Cardiac septum (tissue), 1 donor: ENCODE measurements around the gene QSOX2. TPM values are rescaled to one million over a fixed set of nuclear protein-coding genes. Genes with fewer than 3 reads are reported as not detected.

ENCODE experiments used
- DNase-seq: peaks from one replicate; pipeline ENCODE4 v3.0.0-alpha.2; 2020; ENCODE audit warnings: low spot score
- intact Hi-C: fragments of 100-400 bp; cut with DNase I; formaldehyde crosslinking; loops from one replicate; pipeline ENCODE4 v1.14.0; 2022
- total RNA-seq: library from RNA; stranded (reverse); fragmentation: NEBNext Ultra II Directional; extraction: Animal tissue kit (Norgen Biotek cat#: 25700); gene quantifications from one replicate; pipeline ENCODE4 v1.2.1, GENCODE V29; 2021
- donor health status: DM: no; HTN: no; CAD: no.

QSOX2 gene
- total RNA-seq, 1 donor from 2014 or later = 7.2 TPM

GRCh38 chr9:136169495-136169894, 76.1 kb downstream of the QSOX2 start:
- no peak for DNase-seq
- intact Hi-C loops = no loop called here

DNA sequence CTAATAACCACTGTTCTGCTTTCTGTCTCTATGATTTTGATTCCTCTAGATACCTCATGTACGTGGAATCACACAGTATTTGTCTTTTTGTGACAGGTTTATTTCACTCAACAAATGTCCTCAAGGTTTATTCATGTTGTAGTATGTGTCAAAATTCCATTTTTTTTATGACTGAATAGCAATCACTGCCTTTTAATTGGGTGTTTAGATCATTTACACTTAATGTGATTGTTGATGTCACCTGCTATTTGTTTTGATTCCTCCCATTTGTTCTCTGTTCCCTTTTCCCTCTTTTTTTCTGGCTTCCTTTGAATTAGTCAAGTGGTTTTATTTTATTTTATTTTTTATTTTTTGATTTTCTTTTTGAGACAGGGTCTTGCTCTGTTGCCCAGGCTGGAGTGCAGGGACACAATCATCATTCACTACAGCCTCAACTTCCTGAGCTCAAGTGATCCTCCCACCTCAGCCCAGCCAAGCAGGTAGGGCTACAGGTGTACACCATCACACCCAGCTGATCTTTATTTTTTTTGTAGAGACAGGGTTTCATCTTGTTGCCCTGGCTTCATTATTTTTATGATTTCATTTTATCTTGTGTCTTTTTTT, 82.3 kb downstream of the QSOX2 start:
- no peak for DNase-seq
- intact Hi-C loops = no loop called here

DNA sequence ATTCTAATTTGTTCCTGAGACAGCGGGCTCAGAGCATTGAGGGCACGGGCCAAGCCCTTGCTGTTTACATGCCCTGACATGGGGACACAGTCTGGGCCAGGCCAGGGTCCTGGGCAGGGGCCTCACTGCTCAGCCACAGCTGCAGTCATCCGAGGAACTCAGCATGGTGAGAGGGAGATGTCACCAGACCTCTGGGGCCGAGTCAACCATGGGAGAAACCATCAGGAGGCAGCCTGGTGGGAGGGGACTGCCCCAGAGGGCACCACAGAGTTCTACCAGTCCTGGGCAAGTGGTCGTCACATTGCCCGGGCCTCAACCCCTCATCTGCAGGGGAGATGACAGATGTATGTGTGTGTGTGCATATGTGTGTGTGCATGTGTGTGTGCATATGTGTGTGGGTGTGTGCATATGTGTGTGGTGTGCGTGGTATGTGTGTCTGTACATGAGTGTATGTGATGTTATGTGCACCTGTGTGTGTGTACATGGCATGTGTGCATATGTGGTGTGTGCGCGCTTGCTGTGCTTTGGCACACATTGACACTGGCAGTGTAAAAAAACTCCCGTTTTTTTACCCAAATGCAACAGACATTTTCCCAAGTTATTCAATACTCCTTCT, 84.5 kb downstream of the QSOX2 start:
- DNase-seq = no peak
- intact Hi-C loops = no loop called here

DNA sequence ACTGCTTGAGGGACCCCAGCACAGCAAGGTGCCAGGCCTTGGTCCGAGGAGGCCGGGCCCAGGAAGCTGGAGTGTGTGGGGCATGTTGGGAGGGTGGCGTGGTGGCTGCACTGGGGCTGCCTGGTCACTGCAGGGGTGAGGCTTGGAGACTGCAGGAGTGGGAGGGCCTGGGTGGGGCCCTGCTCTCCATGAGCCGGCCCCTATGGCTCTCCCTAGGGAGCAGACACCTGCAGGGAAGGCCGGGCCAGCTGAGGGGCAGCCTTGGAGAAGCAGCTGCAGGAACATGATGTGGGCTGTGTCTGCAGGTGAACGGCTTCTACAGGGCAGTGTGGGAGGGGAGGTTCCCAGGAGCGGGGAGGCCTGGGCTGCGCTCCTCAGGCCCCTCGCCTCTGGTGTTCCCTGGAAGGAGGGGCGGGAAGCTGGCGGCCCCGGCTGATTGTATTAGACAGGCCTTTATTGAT, 85.2 kb downstream of the QSOX2 start:
- DNase-seq = no peak
- intact Hi-C loops = no loop called here

- no peak for DNase-seq
- intact Hi-C loops = no loop called here
Measured at GRCh38 chr9:136159851-136160250, 85.8 kb downstream of the QSOX2 start.

DNA sequence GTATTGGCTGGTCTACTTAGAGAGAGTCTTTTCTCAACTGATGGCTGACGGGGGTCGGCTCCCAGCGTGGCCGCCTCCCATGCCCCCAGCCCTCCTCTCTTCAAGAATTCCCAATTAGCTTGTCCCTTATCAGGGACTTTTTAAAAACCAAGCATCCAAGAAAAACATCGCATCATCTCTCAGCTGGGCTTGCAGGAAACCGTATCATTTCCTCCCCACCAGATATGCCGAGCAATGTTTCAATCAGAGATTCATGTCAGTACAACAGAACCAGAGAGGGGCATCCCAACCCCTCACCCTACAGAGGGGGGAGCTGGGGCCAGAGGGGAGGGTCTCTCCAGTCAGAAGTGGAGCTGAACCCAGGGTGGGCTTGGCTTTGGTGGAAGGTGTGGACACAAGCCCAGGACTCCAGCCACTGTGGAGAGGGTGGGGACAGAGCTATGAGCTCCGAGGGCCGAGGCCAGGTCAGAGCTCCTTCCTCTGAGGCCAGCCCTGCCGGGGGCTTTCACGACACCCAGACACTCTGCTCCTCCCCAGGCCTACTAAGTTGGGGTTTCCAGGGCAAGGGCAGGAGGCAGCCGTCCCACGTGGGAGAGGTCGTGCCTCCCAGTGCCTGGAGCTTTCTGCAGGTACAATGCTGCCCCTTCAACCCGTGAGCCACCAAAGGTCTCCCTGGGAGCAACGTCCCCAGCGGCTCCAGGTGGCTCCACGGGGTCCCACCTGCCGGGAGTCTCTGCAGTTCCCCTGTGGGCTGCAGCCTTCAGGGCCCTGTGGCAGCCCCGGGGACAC, 87.9 kb downstream of the QSOX2 start:
- intact Hi-C loops = no loop called here
- no peak for DNase-seq

Other genes with a start within 250 kb of the QSOX2 start
- gene NACC2, start 150.5 kb downstream of the QSOX2 start, total RNA-seq = 57.8 TPM
- 19.8 TPM for gene TMEM250, start 126.9 kb downstream of the QSOX2 start, total RNA-seq
- gene LHX3, start 40.7 kb downstream of the QSOX2 start, total RNA-seq = not detected
- gene CCDC187, start 58.3 kb upstream of the QSOX2 start, total RNA-seq = 0.03 TPM
- 35.1 TPM for gene GPSM1, start 81.7 kb upstream of the QSOX2 start, total RNA-seq
- gene DNLZ, start 117.9 kb upstream of the QSOX2 start, total RNA-seq = 34.1 TPM
- gene CARD9, start 127.9 kb upstream of the QSOX2 start, total RNA-seq = 0.70 TPM
- gene SNAPC4, start 154.4 kb upstream of the QSOX2 start, total RNA-seq = 3.9 TPM
- gene ENTR1, start 164.8 kb upstream of the QSOX2 start, total RNA-seq = 23.1 TPM
- gene PMPCA, start 164.8 kb upstream of the QSOX2 start, total RNA-seq = 68.9 TPM
- 14.2 TPM for gene INPP5E, start 194.0 kb upstream of the QSOX2 start, total RNA-seq
- gene SEC16A, start 237.2 kb upstream of the QSOX2 start, total RNA-seq = 33.7 TPM